K562 (cell line): ENCODE data around the gene KAZN. TPM values are rescaled to one million over a fixed set of nuclear protein-coding genes. Genes with fewer than 3 reads are reported as not detected.

Source experiments
- CAMTA2 ChIP-seq: fragments of 250-450 bp; sonication (Bioruptor Pico); conservative IDR thresholded peaks from 2 replicates; pipeline ENCODE4 v1.5.1; 2022
- EP300 ChIP-seq: IDR thresholded peaks from 2 replicates; pipeline ENCODE4 v1.6.1; 2012; ENCODE audit warnings: low read length, improper control_type of control experiment
- HDGF ChIP-seq: fragments of 450-650 bp; IDR thresholded peaks from 2 replicates; pipeline ENCODE4 v1.6.1; 2016
- KLF16 ChIP-seq: IDR thresholded peaks from 2 replicates; pipeline ENCODE4 v1.6.1; 2016; ENCODE audit warnings: antibody characterized with exemption
- MEF2D ChIP-seq: conservative IDR thresholded peaks from 2 replicates; pipeline ENCODE4 v1.6.1; 2016; ENCODE audit warnings: low read depth, missing genetic modification characterization, missing compliant biosample characterization
- MTA2 ChIP-seq: fragments of 450-650 bp; IDR thresholded peaks from 2 replicates; pipeline ENCODE4 v1.6.1; 2016; ENCODE audit warnings: low read depth
- NELFE ChIP-seq: IDR thresholded peaks from 2 replicates; pipeline ENCODE4 v1.6.1; 2011; ENCODE audit warnings: mild to moderate bottlenecking; ENCODE audit not compliant: insufficient read depth, insufficient read length
- NFYB ChIP-seq: IDR thresholded peaks from 2 replicates; pipeline ENCODE4 v1.6.1; 2011; ENCODE audit warnings: mild to moderate bottlenecking, moderate library complexity; ENCODE audit not compliant: insufficient read length; ENCODE audit errors: extremely low read depth
- NR3C1 ChIP-seq: sonication (generic); formaldehyde crosslinking; IDR thresholded peaks from 2 replicates; pipeline ENCODE4 v1.8.1; 2022; ENCODE audit warnings: missing genetic modification reagents
- PHTF2 ChIP-seq: fragments of 250-450 bp; sonication (Bioruptor Pico); IDR thresholded peaks from 2 replicates; pipeline ENCODE4 v1.5.0; 2021; ENCODE audit warnings: mild to moderate bottlenecking
- SLC30A9 ChIP-seq: fragments of 250-450 bp; sonication (Bioruptor Pico); IDR thresholded peaks from 2 replicates; pipeline ENCODE4 v1.8.0; 2022; ENCODE audit warnings: mild to moderate bottlenecking, moderate library complexity
- SOX6 ChIP-seq: fragments of 450-650 bp; IDR thresholded peaks from 2 replicates; pipeline ENCODE4 v1.6.1; 2014; ENCODE audit warnings: mild to moderate bottlenecking
- YY1 ChIP-seq, 3 experiments: IDR thresholded peaks; 2 replicates each; pipeline ENCODE4 v1.6.1; 2011; ENCODE audit warnings: low read length in 2 of 3, mild to moderate bottlenecking in 2 of 3, moderate library complexity in 2 of 3, borderline replicate concordance in 1 of 3, control low read depth in 1 of 3, low read depth in 1 of 3; ENCODE audit not compliant: insufficient read depth in 3 of 3, insufficient replicate concordance in 2 of 3, control insufficient read depth in 1 of 3, insufficient read length in 1 of 3; ENCODE audit errors: extremely low read depth in 1 of 3
- ZNF384 ChIP-seq: IDR thresholded peaks from 2 replicates; pipeline ENCODE4 v1.6.1; 2012; ENCODE audit warnings: low read depth, low read length, improper control_type of control experiment
- ZNF444 ChIP-seq: fragments of 250-450 bp; sonication (Bioruptor Pico); IDR thresholded peaks from 2 replicates; pipeline ENCODE4 v1.4.0; 2020; ENCODE audit warnings: mild to moderate bottlenecking, moderate library complexity
- ZNF696 ChIP-seq: fragments of 250-450 bp; sonication (Bioruptor Pico); conservative IDR thresholded peaks from 2 replicates; pipeline ENCODE4 v1.4.0; 2020; ENCODE audit warnings: mild to moderate bottlenecking, moderate library complexity
- ZZZ3 ChIP-seq: fragments of 450-650 bp; IDR thresholded peaks from 2 replicates; pipeline ENCODE4 v1.6.1; 2016; ENCODE audit warnings: antibody characterized with exemption, mild to moderate bottlenecking, moderate library complexity
- polyA plus RNA-seq, 8 experiments: library from polyadenylated mRNA; depleted of rRNA in 4 of 8; stranded (reverse) in 5 of 8; unstranded in 3 of 8; fragments of >200 nt; fragmentation: Nextera tagmentation in 2 of 8; fragmentation: Illumina TruSeq in 1 of 8; extraction: Ambion mirVana in 2 of 8; extraction: Trizol in 1 of 8; gene quantifications; 2 replicates each; pipeline versions ENCODE4 v1.2.1 to v1.2.3, GENCODE V29; 2011 to 2014; ENCODE audit warnings: inconsistent platforms in 1 of 8, missing spikeins in 1 of 8
- total RNA-seq, 7 experiments: library from RNA; depleted of rRNA in 6 of 7; stranded (reverse); fragments of >200 nt in 6 of 7; fragmentation: Illumina TruSeq in 2 of 7; extraction: Trizol in 2 of 7; gene quantifications; 2 replicates each; pipeline versions ENCODE4 v1.2.1 to v1.2.3, GENCODE V29; 2011 to 2021; ENCODE audit warnings: low replicate concordance in 1 of 7
- TF ChIP-seq, protein P1 (sequence below): fragments of 200-600 bp; sonication (generic); IDR thresholded peaks from one replicate; pipeline ENCODE4 v1.6.1; 2012; ENCODE audit warnings: mild to moderate bottlenecking, low read depth, low read length, inconsistent platforms

Gene KAZN
- total and polyA plus RNA-seq, 9 of the 15 experiments (the other 6 are each of a cell fraction or from before 2014, with no cell fraction given) = 2.1 to 21.6 (median 5.4) TPM

DNA sequence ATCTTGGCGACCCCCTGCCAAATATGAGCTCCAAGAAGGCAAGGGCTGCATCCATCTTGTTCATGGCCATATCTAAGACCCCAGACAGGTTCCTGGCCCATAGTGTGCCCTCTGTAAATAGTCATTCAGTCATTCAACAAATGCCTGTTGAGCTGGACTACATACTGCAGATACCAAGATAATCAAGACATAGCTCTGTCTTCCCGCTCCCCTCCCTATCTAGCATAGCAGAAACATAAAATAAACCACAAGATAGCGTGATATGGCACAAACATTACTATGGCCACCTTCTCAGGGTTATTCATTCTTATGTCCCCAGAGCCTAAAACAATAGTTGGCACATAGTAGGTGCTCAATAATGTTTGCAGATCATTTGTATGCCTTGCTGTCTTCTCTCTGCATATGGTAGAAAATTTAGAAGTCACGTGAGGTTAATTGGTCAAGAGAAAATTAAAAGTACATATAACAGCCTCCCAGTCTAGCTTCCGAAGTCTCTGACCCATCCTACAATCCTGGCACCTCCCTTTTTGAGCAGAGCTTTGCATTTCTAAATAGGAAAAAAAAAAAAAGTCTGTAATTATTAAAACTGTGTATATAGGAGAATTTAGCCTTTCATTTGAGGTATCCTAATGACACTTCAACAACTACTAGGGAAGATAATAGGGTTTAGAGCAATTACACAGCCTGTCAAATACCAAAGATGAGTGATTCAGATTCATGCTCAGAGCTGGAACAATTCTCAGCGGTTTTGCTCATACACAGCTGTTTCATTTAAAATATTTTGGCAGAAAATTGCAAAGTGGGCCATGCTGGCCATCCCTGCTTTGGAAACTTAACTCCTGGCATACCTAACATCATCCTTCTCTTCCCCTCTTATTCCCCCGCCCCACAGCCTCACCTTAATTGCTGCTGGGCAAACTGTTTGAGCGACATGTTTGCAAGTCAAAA, 219.0 kb downstream of the KAZN start (continued):
- peak; percentile 91 for TF ChIP-seq MTA2
- no peak for TF ChIP-seq ZNF384
- TF ChIP-seq CAMTA2 (CRISPR knock-in tag) = no peak
- TF ChIP-seq, protein P1, sequence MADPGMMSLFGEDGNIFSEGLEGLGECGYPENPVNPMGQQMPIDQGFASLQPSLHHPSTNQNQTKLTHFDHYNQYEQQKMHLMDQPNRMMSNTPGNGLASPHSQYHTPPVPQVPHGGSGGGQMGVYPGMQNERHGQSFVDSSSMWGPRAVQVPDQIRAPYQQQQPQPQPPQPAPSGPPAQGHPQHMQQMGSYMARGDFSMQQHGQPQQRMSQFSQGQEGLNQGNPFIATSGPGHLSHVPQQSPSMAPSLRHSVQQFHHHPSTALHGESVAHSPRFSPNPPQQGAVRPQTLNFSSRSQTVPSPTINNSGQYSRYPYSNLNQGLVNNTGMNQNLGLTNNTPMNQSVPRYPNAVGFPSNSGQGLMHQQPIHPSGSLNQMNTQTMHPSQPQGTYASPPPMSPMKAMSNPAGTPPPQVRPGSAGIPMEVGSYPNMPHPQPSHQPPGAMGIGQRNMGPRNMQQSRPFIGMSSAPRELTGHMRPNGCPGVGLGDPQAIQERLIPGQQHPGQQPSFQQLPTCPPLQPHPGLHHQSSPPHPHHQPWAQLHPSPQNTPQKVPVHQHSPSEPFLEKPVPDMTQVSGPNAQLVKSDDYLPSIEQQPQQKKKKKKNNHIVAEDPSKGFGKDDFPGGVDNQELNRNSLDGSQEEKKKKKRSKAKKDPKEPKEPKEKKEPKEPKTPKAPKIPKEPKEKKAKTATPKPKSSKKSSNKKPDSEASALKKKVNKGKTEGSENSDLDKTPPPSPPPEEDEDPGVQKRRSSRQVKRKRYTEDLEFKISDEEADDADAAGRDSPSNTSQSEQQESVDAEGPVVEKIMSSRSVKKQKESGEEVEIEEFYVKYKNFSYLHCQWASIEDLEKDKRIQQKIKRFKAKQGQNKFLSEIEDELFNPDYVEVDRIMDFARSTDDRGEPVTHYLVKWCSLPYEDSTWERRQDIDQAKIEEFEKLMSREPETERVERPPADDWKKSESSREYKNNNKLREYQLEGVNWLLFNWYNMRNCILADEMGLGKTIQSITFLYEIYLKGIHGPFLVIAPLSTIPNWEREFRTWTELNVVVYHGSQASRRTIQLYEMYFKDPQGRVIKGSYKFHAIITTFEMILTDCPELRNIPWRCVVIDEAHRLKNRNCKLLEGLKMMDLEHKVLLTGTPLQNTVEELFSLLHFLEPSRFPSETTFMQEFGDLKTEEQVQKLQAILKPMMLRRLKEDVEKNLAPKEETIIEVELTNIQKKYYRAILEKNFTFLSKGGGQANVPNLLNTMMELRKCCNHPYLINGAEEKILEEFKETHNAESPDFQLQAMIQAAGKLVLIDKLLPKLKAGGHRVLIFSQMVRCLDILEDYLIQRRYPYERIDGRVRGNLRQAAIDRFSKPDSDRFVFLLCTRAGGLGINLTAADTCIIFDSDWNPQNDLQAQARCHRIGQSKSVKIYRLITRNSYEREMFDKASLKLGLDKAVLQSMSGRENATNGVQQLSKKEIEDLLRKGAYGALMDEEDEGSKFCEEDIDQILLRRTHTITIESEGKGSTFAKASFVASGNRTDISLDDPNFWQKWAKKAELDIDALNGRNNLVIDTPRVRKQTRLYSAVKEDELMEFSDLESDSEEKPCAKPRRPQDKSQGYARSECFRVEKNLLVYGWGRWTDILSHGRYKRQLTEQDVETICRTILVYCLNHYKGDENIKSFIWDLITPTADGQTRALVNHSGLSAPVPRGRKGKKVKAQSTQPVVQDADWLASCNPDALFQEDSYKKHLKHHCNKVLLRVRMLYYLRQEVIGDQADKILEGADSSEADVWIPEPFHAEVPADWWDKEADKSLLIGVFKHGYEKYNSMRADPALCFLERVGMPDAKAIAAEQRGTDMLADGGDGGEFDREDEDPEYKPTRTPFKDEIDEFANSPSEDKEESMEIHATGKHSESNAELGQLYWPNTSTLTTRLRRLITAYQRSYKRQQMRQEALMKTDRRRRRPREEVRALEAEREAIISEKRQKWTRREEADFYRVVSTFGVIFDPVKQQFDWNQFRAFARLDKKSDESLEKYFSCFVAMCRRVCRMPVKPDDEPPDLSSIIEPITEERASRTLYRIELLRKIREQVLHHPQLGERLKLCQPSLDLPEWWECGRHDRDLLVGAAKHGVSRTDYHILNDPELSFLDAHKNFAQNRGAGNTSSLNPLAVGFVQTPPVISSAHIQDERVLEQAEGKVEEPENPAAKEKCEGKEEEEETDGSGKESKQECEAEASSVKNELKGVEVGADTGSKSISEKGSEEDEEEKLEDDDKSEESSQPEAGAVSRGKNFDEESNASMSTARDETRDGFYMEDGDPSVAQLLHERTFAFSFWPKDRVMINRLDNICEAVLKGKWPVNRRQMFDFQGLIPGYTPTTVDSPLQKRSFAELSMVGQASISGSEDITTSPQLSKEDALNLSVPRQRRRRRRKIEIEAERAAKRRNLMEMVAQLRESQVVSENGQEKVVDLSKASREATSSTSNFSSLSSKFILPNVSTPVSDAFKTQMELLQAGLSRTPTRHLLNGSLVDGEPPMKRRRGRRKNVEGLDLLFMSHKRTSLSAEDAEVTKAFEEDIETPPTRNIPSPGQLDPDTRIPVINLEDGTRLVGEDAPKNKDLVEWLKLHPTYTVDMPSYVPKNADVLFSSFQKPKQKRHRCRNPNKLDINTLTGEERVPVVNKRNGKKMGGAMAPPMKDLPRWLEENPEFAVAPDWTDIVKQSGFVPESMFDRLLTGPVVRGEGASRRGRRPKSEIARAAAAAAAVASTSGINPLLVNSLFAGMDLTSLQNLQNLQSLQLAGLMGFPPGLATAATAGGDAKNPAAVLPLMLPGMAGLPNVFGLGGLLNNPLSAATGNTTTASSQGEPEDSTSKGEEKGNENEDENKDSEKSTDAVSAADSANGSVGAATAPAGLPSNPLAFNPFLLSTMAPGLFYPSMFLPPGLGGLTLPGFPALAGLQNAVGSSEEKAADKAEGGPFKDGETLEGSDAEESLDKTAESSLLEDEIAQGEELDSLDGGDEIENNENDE = no peak
- TF ChIP-seq PHTF2 (CRISPR knock-in tag) = no peak
- no peak for TF ChIP-seq NFYB
- TF ChIP-seq HDGF = no peak
- TF ChIP-seq NELFE = no peak
- no peak for TF ChIP-seq SLC30A9
- peak; percentile 24; the same call in 1 of the 2 replicates for TF ChIP-seq MEF2D (tag)
- no peak for TF ChIP-seq ZNF696
- TF ChIP-seq KLF16 = peak; percentile 89
- TF ChIP-seq NR3C1 (CRISPR knock-in tag) = no peak
- TF ChIP-seq EP300 = peak; percentile 86
- TF ChIP-seq ZZZ3 = no peak
- TF ChIP-seq ZNF444 (CRISPR knock-in tag) = no peak
- TF ChIP-seq YY1 (IDR thresholded peaks at IDR 0.05; ENCODE audit: borderline replicate concordance in 1 of 3, control insufficient read depth in 1 of 3, extremely low read depth in 1 of 3, insufficient read depth in 3 of 3, insufficient read length in 1 of 3, insufficient replicate concordance in 2 of 3, low read depth in 1 of 3, low read length in 2 of 3) = no peak
- peak; percentile 93 for TF ChIP-seq SOX6
